HG02938 (cell line): Measurements from ENCODE around the gene MCHR1.

ENCODE experiments used
- ATAC-seq: cut with Tn5 transposase; IDR thresholded peaks from one replicate; pipeline ENCODE4 v1.9.1; 2021; ENCODE audit warnings: mild to moderate bottlenecking, moderate library complexity; ENCODE audit not compliant: unreplicated experiment

MCHR1 gene

GRCh38 chr22:40679249-40679963 is at the start of gene MCHR1:
TSS of gene MCHR1 (plus strand) at chr22:40679484. CDS start at chr22:40679653, 169 bp downstream.
- ATAC-seq, result no peak

GRCh38 chr22:40631925-40632324 is 47.4 kb upstream of the MCHR1 start:
- ATAC-seq, result no peak

DNA sequence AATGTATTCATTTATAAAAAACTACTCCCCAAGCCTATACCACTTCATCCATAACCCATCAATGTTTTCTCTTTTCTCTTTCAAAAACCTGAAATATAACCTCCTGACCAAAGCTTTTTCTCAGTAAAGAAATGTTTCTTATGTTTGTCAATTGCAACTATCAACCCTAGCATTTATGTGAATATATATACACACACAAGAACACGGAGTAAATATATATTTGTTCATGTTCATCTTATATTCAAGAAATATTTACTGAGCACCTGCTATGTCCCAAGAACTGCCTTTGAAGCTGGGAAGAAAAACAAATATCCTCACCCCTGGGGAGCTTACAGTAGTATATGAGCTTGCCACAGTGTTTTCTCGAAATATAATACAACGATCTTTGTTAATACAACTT is 46.2 kb upstream of the MCHR1 start:
- no peak for ATAC-seq

- ATAC-seq, result no peak
Measured at GRCh38 chr22:40634119-40634903, 45.0 kb upstream of the MCHR1 start.

GRCh38 chr22:40635043-40635939 is 44.0 kb upstream of the MCHR1 start:
- no peak for ATAC-seq

GRCh38 chr22:40635940-40636379 is 43.3 kb upstream of the MCHR1 start:
- peak; percentile 17 for ATAC-seq

DNA sequence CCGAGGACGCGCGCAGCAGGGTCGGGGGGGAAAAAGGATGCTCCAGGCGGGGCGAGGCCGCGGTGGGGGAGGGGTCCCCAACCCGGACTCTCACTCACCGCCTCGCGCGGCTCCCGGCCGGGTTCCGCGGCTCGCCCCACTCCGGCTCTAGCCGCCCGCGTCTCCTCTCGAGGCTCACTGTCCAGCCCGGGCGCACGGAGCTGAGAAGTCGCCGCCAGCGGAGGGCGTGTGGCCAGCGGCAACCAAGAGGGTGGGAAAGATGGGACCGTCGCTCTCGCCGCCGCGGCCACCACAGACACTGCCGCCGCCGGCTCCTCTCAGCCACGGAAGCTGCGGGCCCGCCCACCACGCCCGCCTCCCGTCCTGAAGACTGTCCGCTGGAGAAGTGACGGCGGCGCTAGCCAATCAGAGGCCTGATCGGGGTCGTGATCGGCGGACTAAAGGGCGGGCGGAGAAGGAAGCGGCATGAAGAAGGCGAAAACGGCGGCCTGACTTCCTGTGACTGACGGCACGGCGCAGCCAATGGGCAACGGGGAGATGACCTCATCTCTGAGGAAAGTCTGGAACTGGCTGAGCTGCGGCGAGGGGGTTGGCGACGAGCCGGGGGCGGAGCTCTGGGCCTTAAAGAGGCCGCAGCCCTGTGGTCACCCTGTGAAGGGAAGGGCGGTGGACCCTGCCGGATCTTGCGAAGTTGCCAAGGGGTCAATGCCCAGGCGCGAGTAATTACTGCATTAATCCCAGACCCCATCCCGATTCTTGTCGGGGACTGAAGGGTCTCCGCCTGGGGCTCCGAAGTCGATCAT is 42.7 kb upstream of the MCHR1 start, which contains the start of gene MRTFA:
Gene MRTFA (minus strand): TSS at position 340 of the 803 bp plus-strand sequence.
- peak; percentile 90 for ATAC-seq

DNA sequence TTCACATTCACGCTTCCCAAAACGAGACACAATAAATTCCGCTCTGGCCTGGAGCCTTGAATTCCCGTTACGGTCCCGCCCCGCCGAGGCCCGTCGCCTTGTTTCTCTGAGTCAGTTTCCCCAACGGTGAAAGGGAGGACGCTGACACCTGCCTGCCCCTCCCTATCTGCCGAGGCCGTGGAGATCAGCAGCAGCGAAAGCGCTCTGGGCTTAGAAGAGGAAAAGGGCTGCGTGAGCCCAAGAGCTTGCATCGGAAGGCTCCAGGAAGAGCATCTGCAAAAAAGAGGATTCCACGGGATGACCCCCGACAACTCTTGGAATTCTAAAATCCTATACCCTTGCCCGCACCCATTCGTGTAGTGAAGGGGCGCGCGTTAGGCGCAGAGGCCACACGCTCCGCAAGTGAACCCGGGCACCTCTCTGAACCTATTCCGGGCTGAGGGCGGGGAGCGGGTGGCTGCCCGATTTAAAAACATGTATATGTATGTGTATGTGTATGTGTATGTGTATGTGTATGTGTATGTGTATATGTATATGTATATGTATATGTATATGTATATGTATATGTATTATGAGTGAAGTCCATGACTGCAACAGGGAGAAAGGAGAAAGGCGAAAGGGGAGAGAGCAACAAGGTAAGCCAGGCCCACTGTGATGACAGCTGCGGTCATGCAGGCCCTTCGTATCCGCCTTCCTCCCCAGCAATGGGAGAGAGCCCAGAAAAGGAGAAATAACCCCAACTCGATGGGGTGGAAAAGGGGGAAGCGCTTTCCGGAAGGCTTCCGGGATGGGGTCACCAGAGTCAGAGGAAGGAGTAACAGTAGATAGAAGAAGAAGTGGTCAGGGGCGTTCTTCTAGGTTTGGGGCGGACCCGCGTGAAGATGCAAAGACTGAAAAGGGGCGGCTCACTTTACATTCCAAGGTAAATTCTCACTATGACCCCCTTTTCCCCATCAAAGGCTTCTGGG is 41.8 kb upstream of the MCHR1 start:
- no peak for ATAC-seq

GRCh38 chr22:40638261-40638660 is 41.0 kb upstream of the MCHR1 start:
- no peak for ATAC-seq

DNA sequence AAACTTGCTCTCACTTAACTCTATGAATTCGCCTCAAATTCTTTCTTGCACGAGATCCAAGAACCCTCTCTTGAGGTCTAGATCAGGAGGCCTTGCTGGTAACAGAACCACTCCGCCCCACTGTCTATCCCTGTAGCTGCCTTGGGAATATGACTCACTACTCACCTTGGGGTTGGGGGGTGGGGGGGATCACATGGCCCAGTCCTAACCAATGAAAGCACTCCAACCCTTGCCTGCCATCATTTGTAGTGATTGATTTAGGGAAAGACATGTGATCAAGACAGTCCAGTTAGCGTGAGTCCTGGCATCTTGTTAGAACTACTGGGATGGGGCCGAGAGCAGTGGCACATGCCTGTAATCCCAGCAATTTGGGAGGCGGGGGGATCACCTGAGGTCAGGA is 38.0 kb upstream of the MCHR1 start:
- no peak for ATAC-seq

DNA sequence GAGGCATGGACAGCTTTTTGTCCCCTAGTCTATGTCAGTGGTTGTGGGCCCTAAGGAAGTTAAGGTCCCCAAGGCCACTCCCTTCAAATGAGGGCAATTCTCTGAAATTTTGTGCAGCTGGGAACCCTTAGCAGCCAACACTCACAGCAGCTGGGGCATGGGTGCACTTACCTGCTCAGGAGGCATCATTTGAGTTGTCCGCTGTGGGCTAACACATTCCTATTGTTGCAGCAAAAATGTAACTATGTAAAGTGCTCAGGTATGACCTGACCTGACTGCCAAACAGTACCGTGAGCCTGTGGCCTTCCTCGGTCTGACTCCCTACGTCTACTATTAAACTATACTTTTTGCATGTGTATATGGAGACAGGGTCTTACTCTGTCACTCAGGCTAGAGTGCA is 37.0 kb upstream of the MCHR1 start:
- no peak for ATAC-seq

GRCh38 chr22:40645579-40646197 is 33.6 kb upstream of the MCHR1 start:
- no peak for ATAC-seq

DNA sequence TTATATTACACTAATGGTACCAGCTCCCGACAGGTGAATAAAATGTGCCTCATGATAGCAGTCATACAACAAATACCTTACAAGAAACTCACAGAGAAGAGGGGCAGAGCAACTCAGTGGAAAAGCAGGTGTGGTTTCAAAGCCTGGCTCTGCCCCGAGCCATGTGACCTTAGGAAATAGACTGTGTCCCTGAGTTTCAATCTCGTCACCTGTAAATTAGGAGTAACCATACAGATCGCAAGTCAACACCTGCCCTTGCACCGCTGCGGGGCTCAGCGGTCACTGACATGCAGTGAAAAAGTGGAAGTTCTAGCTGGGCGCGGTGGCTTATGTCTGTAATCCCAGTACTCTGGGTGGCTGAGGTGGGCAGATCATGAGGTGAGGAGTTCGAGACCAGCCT is 30.9 kb upstream of the MCHR1 start:
- ATAC-seq, result no peak

DNA sequence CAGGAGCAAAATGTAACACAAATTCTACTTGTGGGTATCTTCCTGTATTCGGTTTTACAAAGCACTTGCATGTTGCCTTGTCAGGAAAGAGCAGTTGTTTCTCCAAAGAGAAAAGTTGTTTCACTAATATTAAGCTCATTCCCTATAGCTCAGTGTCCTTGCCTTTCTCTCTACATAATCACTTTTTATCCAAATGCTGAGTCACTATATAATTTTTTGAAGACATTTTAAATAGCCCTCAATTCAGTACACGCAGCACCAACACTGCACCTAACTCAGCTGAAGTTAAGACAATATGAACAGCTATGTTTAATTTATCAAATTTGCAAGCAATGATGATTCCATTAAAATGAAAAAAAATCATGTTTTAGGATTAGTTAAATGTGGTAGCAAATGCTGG is 28.2 kb upstream of the MCHR1 start:
- no peak for ATAC-seq

- ATAC-seq, result no peak
Measured at GRCh38 chr22:40651563-40652501, 27.5 kb upstream of the MCHR1 start.

DNA sequence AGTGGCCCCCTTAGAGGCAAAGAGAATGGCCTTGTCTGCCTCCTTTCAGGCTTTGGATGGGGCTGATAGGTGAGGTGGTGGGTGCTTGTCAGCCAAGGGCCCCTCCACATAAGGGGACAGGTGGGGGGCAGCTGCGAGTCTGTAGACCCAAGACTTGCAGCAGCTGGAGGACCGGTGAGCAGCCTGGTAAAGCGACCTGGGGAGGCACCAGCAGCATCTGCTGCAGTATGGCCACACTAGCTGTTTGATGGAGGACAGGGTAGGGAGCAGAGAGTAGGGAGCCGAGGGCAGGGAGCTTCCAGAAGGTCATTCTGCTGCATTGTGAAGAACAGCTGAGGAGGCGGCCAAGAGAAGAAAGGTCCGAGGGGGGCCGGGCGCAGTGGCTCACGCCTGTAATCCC is 25.9 kb upstream of the MCHR1 start:
- no peak for ATAC-seq

- ATAC-seq, result no peak
Measured at GRCh38 chr22:40654522-40655167, 24.6 kb upstream of the MCHR1 start.
